EL (cell line): Measurements from ENCODE around the gene WNK2.
"Not testable (repeated sequence)": the region's sequence is repeated elsewhere in the genome, so short reads cannot be mapped to it uniquely, and the experiment has no call there.

Source experiments
- DNase-seq: peaks from one replicate; pipeline ENCODE4 v3.0.0-alpha.2; 2016

WNK2 gene

GRCh38 chr9:93244101-93244500 is 60.2 kb downstream of the WNK2 start:
- DNase-seq, result no peak

DNA sequence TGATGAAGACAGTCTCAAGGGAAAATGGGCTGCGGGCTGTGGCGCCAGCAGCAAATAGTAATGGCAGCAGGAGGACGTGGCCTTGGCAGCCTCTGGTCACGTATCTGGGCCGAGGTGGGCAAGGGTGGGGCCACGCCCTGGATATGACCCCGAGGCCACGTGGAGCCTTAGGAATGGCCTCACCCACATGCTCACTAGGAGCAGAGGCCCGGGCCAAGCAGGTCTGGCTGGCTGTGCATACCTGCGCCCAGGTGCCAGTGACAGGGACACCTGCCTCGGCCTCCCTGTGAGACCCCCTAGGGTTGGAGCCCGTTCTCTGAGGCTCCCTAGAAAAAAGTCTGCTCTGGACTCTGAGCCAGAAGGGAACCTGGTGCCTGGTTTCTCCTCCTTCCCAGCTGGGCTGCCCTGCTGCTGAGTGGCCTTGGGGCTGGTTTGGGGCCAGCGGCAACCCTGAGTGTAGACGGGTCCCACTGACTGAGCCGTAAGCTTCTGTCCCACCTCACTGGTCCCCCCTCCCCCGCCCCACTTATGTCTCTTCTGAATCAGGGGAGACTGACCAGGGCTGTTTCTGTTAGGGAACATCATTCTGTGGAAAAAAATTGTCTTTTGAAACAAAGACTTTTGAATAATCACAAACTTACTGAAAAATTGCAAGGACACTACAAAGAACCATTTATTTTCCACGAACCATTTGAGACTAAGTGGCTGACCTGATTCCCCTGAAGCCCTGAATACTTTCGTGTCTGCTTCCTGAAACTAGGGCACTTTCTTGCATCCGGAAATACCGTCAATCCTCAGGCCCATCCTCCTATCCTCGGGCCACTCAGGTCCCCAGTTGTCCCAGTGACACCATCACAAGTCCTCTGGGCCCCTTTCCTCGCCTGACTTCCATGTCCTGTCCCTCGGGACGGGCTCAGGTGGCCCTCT is 60.8 kb downstream of the WNK2 start:
- DNase-seq, result no peak

DNA sequence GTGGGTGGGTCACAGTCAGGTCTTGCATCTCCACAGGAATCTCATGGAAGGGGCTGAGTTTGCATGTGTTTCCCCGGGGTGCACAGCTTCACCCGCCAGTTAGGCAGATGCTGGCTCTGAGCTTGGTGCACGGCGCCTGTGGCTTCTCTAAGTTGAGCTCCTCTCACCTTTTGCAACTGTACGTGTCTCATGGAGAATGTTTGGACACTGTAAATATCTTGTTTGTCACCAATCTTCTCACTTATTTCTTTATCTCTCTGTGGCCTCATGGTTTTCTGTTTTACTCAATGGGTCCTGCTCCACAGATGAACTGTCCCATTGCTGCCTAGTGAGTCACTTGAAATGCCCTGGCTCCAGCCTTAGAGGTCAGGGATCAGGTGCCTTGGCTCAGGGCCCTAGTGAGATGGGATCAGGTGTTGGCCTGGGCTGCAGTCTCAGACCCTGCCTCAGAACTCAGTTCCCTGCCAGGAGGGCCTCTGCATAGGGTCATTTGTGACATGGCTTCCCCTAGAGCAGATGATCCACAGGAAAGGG is 61.6 kb downstream of the WNK2 start:
- DNase-seq, result no peak

- DNase-seq, result no peak
These were observed 62.2 kb downstream of the WNK2 start for GRCh38 chr9:93246111-93246510.

GRCh38 chr9:93246526-93246925 is 62.6 kb downstream of the WNK2 start:
- DNase-seq, result no peak

DNA sequence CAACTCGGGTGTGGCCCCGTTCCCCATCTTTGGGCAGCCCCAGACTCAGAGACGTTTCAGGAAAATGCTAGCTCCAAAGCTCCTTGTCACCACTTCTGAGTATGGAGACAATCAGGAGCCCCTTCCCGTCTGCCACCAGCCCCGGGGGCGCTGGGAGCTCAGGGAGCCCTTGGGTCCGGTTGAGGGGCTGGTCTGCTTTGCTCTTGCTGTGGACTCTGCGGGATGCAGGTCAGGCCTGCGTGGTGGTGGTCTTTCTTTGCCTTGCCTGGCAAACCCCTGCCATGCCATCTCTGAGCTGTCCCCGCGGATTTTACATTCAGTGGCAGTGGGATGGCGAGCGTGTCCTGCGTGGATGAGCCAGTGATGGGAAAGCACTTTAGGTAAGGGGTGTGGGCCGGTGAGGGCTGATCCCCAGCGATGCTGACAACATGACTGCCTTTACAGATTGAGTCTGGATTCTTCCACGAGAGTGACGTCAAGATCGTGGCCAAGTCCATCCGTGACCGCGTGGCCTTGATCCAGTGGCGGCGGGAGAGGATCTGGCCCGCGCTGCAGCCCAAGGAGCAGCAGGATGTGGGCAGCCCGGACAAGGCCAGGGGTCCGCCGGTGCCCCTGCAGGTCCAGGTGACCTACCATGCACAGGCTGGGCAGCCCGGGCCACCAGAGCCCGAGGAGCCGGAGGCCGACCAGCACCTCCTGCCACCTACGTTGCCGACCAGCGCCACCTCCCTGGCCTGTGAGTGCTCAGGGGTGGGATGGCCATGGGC is 63.3 kb downstream of the WNK2 start:
- no peak for DNase-seq

DNA sequence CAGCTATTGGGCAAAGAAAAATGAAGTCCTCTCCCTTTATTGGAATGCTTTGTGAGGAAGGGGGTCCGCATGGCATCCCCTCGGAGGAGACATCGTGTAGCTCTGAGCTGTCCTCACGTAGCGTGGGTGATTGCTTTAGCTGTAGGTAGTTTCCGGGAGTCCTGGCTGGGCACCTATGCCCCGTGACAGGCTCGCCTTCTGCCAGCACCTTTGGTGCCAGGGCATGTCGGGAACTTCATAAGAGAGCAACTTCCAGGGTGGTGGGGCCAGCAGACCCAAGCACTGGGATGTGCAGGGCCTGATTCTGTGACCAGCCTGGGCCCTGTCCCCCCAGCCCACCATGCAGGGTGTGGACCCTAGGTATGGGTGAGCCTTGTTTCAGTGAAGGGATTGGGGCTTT is 64.0 kb downstream of the WNK2 start:
- DNase-seq, result no peak

- no peak for DNase-seq
These were observed 64.6 kb downstream of the WNK2 start for GRCh38 chr9:93248386-93249040.

GRCh38 chr9:93250185-93250584 is 66.2 kb downstream of the WNK2 start:
- no peak for DNase-seq

DNA sequence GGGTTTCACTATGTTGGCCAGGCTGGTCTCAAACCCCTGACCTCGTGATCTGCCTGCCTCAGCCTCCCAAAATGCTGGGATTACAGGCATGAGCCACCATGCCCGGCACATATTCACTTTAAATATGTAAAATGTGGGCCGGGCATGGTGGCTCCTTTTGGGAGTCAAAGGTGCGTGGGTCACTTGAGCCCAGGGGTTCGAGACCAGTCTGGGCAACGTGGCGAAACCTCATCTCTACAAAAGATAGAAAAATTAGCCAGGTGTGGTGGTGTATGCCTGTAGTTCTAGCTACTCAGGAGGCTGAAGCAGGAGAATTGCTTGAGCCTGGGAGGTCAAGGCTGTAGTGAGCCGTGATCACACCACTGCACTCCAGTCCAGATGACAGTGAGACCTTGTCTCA is 67.4 kb downstream of the WNK2 start:
- DNase-seq, result not testable (repeated sequence)

DNA sequence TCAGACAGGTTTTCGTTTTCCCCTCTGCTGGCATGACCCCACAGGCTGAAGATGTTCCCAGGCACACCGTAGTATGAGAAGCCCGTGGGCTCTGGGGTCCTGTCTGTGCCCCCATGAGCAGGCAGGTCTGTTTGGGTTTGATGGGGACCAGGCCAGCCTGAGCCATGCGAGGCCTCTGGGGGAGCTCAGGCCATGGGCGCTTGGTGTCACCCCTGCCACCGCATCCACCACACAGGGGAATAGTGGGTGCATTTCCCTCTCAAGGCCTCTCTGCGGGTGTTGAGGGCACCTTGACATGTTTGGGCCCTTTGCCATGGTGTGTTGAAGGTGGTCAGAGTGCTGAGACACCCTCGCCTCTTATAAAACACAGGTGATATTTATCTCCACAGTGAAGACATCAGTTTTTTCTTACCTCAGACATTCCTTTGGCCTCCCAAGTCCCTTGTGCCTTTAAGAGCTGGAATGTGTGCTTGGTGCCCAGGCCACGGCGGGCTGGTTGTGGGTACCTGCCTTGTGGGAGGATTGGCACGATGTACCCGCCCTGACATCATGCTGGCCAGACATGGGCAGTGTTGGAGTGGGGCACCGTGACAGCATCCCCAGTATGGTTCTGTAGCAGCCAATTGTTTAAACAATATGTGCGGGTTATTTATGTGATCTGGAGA is 68.3 kb downstream of the WNK2 start:
- no peak for DNase-seq

- no peak for DNase-seq
These were observed 69.0 kb downstream of the WNK2 start for GRCh38 chr9:93252781-93253530.

DNA sequence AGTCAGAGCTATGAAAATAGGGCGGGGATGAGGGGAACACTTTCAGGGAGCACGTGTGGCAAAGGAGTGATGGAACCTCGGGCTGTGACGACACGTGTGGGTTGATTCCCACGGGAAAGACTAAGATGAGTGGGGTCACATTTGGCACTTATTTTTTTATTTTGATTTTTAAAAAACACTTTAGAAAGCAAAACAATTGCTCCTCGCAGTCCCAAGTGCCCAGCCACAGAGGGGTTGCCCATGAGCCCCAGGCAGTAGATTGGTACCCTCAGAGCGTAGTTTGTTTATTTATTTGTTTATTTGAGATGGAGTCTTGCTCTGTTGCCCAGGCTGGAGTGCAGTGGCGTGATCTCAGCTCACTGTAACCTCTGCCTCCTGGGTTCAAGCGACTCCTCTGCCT is 69.7 kb downstream of the WNK2 start:
- no peak for DNase-seq

DNA sequence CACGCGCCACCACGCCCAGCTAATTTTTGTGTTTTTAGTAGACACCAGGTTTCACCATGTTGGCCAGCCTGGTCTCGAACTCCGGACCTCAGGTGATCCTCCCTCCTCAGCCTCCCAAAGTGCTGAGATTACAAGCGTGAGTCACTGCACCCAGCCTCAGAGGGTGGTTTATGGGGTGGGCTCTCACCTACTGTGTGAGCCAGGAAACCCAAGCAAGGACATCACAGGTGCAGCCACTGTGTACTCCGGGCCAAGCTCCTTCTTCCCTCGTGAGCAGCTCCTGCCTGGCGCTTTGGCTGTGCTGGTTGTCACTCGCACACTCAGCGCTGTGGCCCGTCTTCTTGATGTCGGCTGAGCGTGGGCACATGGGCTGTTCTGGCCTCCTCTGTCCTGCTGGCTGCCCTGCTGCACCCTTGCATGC is 70.1 kb downstream of the WNK2 start:
- no peak for DNase-seq

DNA sequence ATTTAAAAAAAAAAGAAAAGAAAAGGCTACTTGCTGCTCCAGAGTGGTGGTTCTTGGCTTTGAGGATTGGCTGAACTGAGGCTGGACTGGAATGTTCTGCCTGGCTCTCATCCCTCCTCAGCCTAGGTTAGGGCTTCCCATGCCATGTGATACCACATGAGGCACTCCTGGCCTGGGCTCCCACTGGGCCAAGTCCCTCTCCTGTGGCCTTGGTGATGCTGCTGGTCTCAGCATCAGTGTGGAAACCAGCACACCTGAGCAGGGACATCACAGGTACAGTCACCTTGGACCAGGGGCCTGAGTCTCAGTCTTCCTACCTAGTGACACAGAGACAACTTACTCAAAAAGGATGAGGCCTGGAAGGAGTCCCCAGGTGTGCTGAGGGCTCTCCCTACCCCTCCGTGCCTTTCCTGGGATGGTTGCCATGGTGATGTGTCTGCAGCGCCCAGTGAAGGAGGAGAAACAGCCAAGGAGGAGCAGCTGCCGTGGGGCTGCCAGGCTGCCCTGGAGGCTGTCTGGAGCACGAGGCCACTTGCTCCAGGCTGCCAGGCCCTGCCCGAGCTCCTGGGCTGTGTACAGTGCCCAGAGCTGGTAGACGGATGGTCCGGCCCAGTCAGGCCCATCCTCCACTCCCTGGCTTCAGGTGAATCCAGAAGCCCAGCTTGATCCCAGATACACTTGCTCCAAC is 71.0 kb downstream of the WNK2 start:
- no peak for DNase-seq

- no peak for DNase-seq
These were observed 71.5 kb downstream of the WNK2 start for GRCh38 chr9:93255494-93255867.

GRCh38 chr9:93255994-93256877 is 72.3 kb downstream of the WNK2 start:
- no peak for DNase-seq

- no peak for DNase-seq
These were observed 73.2 kb downstream of the WNK2 start for GRCh38 chr9:93256878-93257807.

- no peak for DNase-seq
These were observed 73.9 kb downstream of the WNK2 start for GRCh38 chr9:93257808-93258331.
